Right hindlimb (tissue), 1 donor: Measurements from ENCODE around the gene USB1.

Experiments
- DNase-seq: peaks from one replicate; pipeline ENCODE4 v3.0.0-alpha.2; 2018

USB1 gene

GRCh38 chr16:58037365-58038057 is 36.3 kb downstream of the USB1 start:
- no peak for DNase-seq

- DNase-seq, result no peak
Measured at GRCh38 chr16:58038219-58038641, 37.0 kb downstream of the USB1 start.

- DNase-seq, result no peak
Measured at GRCh38 chr16:58039829-58040495, 38.8 kb downstream of the USB1 start.

GRCh38 chr16:58040496-58040846 is 39.3 kb downstream of the USB1 start:
- DNase-seq, result no peak

GRCh38 chr16:58040945-58041627 is 39.9 kb downstream of the USB1 start:
- DNase-seq, result no peak

- DNase-seq, result no peak
Measured at GRCh38 chr16:58041628-58041955, 40.4 kb downstream of the USB1 start.

- no peak for DNase-seq
Measured at GRCh38 chr16:58042001-58042885, 41.0 kb downstream of the USB1 start.

GRCh38 chr16:58042886-58043515 is 41.8 kb downstream of the USB1 start:
- DNase-seq, result no peak

- DNase-seq, result no peak
Measured at GRCh38 chr16:58043571-58044155, 42.5 kb downstream of the USB1 start.

GRCh38 chr16:58044266-58045019 is 43.2 kb downstream of the USB1 start:
- DNase-seq, result no peak

GRCh38 chr16:58045096-58045495 is 43.9 kb downstream of the USB1 start:
- no peak for DNase-seq

GRCh38 chr16:58046054-58046881 is 45.1 kb downstream of the USB1 start:
- no peak for DNase-seq

- DNase-seq, result no peak
Measured at GRCh38 chr16:58046936-58047335, 45.7 kb downstream of the USB1 start.

- DNase-seq, result peak; percentile 50
Measured at GRCh38 chr16:58047557-58048348, 46.5 kb downstream of the USB1 start.

- no peak for DNase-seq
Measured at GRCh38 chr16:58048494-58049231, 47.5 kb downstream of the USB1 start.

GRCh38 chr16:58049232-58050185 is 48.3 kb downstream of the USB1 start:
- no peak for DNase-seq

- DNase-seq, result no peak
Measured at GRCh38 chr16:58051296-58051695, 50.1 kb downstream of the USB1 start.
